ENCODE data around the gene THEM5. TPM values are rescaled to one million over a fixed set of nuclear protein-coding genes. Genes with fewer than 3 reads are reported as not detected.
"Not testable (repeated sequence)": the region's sequence is repeated elsewhere in the genome, so short reads cannot be mapped to it uniquely, and the experiment has no call there.

THEM5 gene
- total RNA-seq, 1 experiment from 2014 or later = not detected

- in situ Hi-C loops (cut with HindIII; ENCODE audit: low sequenced_read_pairs) = no loop called here
- DNase-seq (ENCODE audit: low spot score) = peak; percentile 1
Observed at GRCh38 chr1:151871284-151872030, 17.9 kb upstream of the THEM5 start.

- in situ Hi-C loops (cut with HindIII; ENCODE audit: low sequenced_read_pairs) = no loop called here
- no peak for DNase-seq (ENCODE audit: low spot score)
Observed at GRCh38 chr1:151868486-151868885, 15.0 kb upstream of the THEM5 start.

GRCh38 chr1:151867765-151868411 is 14.4 kb upstream of the THEM5 start:
- DNase-seq (ENCODE audit: low spot score) = no peak
- in situ Hi-C loops (cut with HindIII; ENCODE audit: low sequenced_read_pairs) = no loop called here

GRCh38 chr1:151867321-151867720 is 13.8 kb upstream of the THEM5 start:
- in situ Hi-C loops (cut with HindIII; ENCODE audit: low sequenced_read_pairs) = no loop called here
- DNase-seq (ENCODE audit: low spot score) = no peak

- in situ Hi-C loops (cut with HindIII; ENCODE audit: low sequenced_read_pairs) = no loop called here
- DNase-seq (ENCODE audit: low spot score) = no peak
Observed at GRCh38 chr1:151864411-151864810, 10.9 kb upstream of the THEM5 start.

- in situ Hi-C loops (cut with HindIII; ENCODE audit: low sequenced_read_pairs) = no loop called here
- no peak for DNase-seq (ENCODE audit: low spot score)
Observed at GRCh38 chr1:151862604-151863003, 9.1 kb upstream of the THEM5 start.

- in situ Hi-C loops (cut with HindIII; ENCODE audit: low sequenced_read_pairs) = no loop called here
- no peak for DNase-seq (ENCODE audit: low spot score)
Observed at GRCh38 chr1:151860504-151861187, 7.1 kb upstream of the THEM5 start.

- in situ Hi-C loops (cut with HindIII; ENCODE audit: low sequenced_read_pairs) = no loop called here
- no peak for DNase-seq (ENCODE audit: low spot score)
Observed at GRCh38 chr1:151859891-151860293, 6.4 kb upstream of the THEM5 start.

GRCh38 chr1:151858886-151859665 is 5.6 kb upstream of the THEM5 start:
- in situ Hi-C loops (cut with HindIII; ENCODE audit: low sequenced_read_pairs) = no loop called here
- DNase-seq (ENCODE audit: low spot score) = no peak

- no peak for DNase-seq (ENCODE audit: low spot score)
- in situ Hi-C loops (cut with HindIII; ENCODE audit: low sequenced_read_pairs) = no loop called here
Observed at GRCh38 chr1:151858030-151858746, 4.7 kb upstream of the THEM5 start.

GRCh38 chr1:151855933-151856332 is 2.4 kb upstream of the THEM5 start:
- DNase-seq (ENCODE audit: low spot score) = no peak
- in situ Hi-C loops (cut with HindIII; ENCODE audit: low sequenced_read_pairs) = no loop called here

GRCh38 chr1:151855516-151855915 is 2.0 kb upstream of the THEM5 start:
- DNase-seq (ENCODE audit: low spot score); in situ Hi-C loops (cut with HindIII; ENCODE audit: low sequenced_read_pairs): not testable (repeated sequence)

- in situ Hi-C loops (cut with HindIII; ENCODE audit: low sequenced_read_pairs) = no loop called here
- no peak for DNase-seq (ENCODE audit: low spot score)
Observed at GRCh38 chr1:151854658-151855057, 1.1 kb upstream of the THEM5 start.

GRCh38 chr1:151852733-151853132 is 779 bp downstream of the THEM5 start:
- in situ Hi-C loops (cut with HindIII; ENCODE audit: low sequenced_read_pairs) = no loop called here
- DNase-seq (ENCODE audit: low spot score) = no peak

- in situ Hi-C loops (cut with HindIII; ENCODE audit: low sequenced_read_pairs) = no loop called here
- DNase-seq (ENCODE audit: low spot score) = no peak
Observed at GRCh38 chr1:151851886-151852285, 1.6 kb downstream of the THEM5 start.

- in situ Hi-C loops (cut with HindIII; ENCODE audit: low sequenced_read_pairs) = no loop called here
- DNase-seq (ENCODE audit: low spot score) = no peak
Observed at GRCh38 chr1:151849871-151850270, 3.6 kb downstream of the THEM5 start.

GRCh38 chr1:151849126-151849525 is 4.4 kb downstream of the THEM5 start:
- in situ Hi-C loops (cut with HindIII; ENCODE audit: low sequenced_read_pairs) = no loop called here
- no peak for DNase-seq (ENCODE audit: low spot score)

- in situ Hi-C loops (cut with HindIII; ENCODE audit: low sequenced_read_pairs) = no loop called here
- no peak for DNase-seq (ENCODE audit: low spot score)
Observed at GRCh38 chr1:151847867-151848596, 5.5 kb downstream of the THEM5 start.
